Ishikawa (cell line): ENCODE results near the gene GABRG3.

ENCODE experiments used
- EGR1 ChIP-seq: IDR thresholded peaks from 2 replicates; pipeline ENCODE4 v1.6.1; 2012
- FOXM1 ChIP-seq: IDR thresholded peaks from 2 replicates; pipeline ENCODE4 v1.6.1; 2012; ENCODE audit warnings: low read depth, borderline replicate concordance
- NFIC ChIP-seq: IDR thresholded peaks from 2 replicates; pipeline ENCODE4 v1.6.1; 2012
- TAF1 ChIP-seq: IDR thresholded peaks from 2 replicates; pipeline ENCODE4 v1.6.1; 2012; ENCODE audit warnings: low read depth, mild to moderate bottlenecking
- TCF12 ChIP-seq: IDR thresholded peaks from 2 replicates; pipeline ENCODE4 v1.6.1; 2012; ENCODE audit warnings: low read depth
- YY1 ChIP-seq: IDR thresholded peaks from 2 replicates; pipeline ENCODE4 v1.6.1; 2012; ENCODE audit warnings: low read depth
- ZBTB7A ChIP-seq: IDR thresholded peaks from 2 replicates; pipeline ENCODE4 v1.6.1; 2012; ENCODE audit warnings: low read depth
- TF ChIP-seq, protein P1 (sequence below): IDR thresholded peaks from 2 replicates; pipeline ENCODE4 v1.6.1; 2012; ENCODE audit warnings: low read depth, mild to moderate bottlenecking
- TF ChIP-seq, protein P2 (sequence below): IDR thresholded peaks from 2 replicates; pipeline ENCODE4 v1.6.1; 2012

DNA sequence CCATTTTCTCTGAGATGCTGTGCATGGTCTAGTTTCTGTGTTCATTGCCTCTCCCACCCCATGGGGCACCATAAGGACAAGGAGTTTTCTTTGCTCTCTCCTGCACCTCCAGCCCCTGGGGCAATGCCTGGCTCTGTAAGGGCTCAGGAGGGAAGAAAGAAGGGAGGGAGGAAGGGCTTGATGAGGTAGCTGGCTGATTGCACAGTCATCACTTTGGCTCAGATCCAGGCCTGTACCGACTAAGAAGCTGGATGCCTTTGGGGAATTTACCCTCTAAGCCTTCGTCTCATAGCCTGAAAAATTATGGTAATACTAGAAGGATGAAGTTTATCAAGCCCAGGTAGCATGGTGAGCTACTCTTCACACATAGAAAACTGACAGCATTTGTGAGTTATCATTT, 382.9 kb downstream of the GABRG3 start:
- TF ChIP-seq, protein P1, sequence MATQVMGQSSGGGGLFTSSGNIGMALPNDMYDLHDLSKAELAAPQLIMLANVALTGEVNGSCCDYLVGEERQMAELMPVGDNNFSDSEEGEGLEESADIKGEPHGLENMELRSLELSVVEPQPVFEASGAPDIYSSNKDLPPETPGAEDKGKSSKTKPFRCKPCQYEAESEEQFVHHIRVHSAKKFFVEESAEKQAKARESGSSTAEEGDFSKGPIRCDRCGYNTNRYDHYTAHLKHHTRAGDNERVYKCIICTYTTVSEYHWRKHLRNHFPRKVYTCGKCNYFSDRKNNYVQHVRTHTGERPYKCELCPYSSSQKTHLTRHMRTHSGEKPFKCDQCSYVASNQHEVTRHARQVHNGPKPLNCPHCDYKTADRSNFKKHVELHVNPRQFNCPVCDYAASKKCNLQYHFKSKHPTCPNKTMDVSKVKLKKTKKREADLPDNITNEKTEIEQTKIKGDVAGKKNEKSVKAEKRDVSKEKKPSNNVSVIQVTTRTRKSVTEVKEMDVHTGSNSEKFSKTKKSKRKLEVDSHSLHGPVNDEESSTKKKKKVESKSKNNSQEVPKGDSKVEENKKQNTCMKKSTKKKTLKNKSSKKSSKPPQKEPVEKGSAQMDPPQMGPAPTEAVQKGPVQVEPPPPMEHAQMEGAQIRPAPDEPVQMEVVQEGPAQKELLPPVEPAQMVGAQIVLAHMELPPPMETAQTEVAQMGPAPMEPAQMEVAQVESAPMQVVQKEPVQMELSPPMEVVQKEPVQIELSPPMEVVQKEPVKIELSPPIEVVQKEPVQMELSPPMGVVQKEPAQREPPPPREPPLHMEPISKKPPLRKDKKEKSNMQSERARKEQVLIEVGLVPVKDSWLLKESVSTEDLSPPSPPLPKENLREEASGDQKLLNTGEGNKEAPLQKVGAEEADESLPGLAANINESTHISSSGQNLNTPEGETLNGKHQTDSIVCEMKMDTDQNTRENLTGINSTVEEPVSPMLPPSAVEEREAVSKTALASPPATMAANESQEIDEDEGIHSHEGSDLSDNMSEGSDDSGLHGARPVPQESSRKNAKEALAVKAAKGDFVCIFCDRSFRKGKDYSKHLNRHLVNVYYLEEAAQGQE = no peak
- TF ChIP-seq ZBTB7A = no peak
- no peak for TF ChIP-seq YY1
- no peak for TF ChIP-seq TCF12
- TF ChIP-seq, protein P2, sequence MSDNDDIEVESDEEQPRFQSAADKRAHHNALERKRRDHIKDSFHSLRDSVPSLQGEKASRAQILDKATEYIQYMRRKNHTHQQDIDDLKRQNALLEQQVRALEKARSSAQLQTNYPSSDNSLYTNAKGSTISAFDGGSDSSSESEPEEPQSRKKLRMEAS = no peak
- no peak for TF ChIP-seq NFIC
- no peak for TF ChIP-seq TAF1
- no peak for TF ChIP-seq FOXM1
- TF ChIP-seq EGR1 = no peak
